Measurements from ENCODE around the gene TWNK.

- TF ChIP-seq CTCF (IDR thresholded peaks at IDR 0.05) (no peak), POLR2A (IDR thresholded peaks at IDR 0.05) (no peak)
Observed at GRCh38 chr10:101008823-101009423, 21.6 kb downstream of the TWNK start.
